H1 (cell line): ENCODE measurements around the gene ONECUT3. TPM values are rescaled to one million over a fixed set of nuclear protein-coding genes. Genes with fewer than 3 reads are reported as not detected.

ENCODE experiments used
- CTCF ChIA-PET: fragments of 300-600 bp; sonication (Branson Sonifier 250); formaldehyde crosslinking; loops from one replicate; lab custom pipeline; 2021; ENCODE audit not compliant: partially characterized antibody; lab: Charles Lee
- POLR2A ChIA-PET: fragments of 300-600 bp; sonication (Branson Sonifier 250); formaldehyde crosslinking; loops from one replicate; lab custom pipeline; 2021; ENCODE audit warnings: inconsistent platforms; ENCODE audit not compliant: partially characterized antibody; lab: Charles Lee
- DNase-seq, 2 experiments: peaks; one replicate each; pipeline versions ENCODE4 v3.0.0 to v3.0.0-alpha.2; 2010 to 2022; ENCODE audit warnings: low spot score in 2 of 2, low read depth in 1 of 2, mixed read lengths in 1 of 2
- FAIRE-seq: peaks from 2 replicates; lab custom pipeline; 2011; peaks lifted over from hg19 to GRCh38; lab: Jason Lieb, UNC
- H2AFZ ChIP-seq: 2 replicates; pipeline ENCODE4 v1.8.1; 2012; ENCODE audit warnings: low read length, inconsistent platforms
- H2AK5ac ChIP-seq: 2 replicates; pipeline ENCODE4 v1.6.1; 2013; ENCODE audit warnings: low read depth, low read length
- H2BK120ac ChIP-seq: replicated peaks from 2 replicates; pipeline ENCODE3; 2013; ENCODE audit warnings: low read depth, low read length, inconsistent platforms
- H2BK12ac ChIP-seq: 2 replicates; pipeline ENCODE4 v1.6.1; 2013; ENCODE audit warnings: low read depth, low read length
- H2BK15ac ChIP-seq: 2 replicates; pipeline ENCODE4 v1.6.1; 2013; ENCODE audit warnings: low read length
- H2BK20ac ChIP-seq: 2 replicates; pipeline ENCODE4 v1.6.1; 2013; ENCODE audit warnings: low read length
- H2BK5ac ChIP-seq: 2 replicates; pipeline ENCODE4 v1.6.1; 2013; ENCODE audit warnings: low read depth, low read length
- H3K14ac ChIP-seq: 2 replicates; pipeline ENCODE4 v1.6.1; 2013; ENCODE audit warnings: inconsistent platforms; ENCODE audit not compliant: insufficient read length
- H3K18ac ChIP-seq: 2 replicates; pipeline ENCODE4 v1.6.1; 2013; ENCODE audit warnings: low read length; ENCODE audit errors: extremely low read depth
- H3K23ac ChIP-seq: 2 replicates; pipeline ENCODE4 v1.6.1; 2013; ENCODE audit warnings: inconsistent platforms; ENCODE audit not compliant: insufficient read length
- H3K23me2 ChIP-seq: 2 replicates; pipeline ENCODE4 v1.6.1; 2013; ENCODE audit warnings: low read depth, low read length
- H3K27ac ChIP-seq: 2 replicates; pipeline ENCODE4 v1.6.1; 2011; ENCODE audit warnings: low read depth, low read length, inconsistent platforms
- H3K27me3 ChIP-seq, 4 experiments: replicated peaks in 1 of 4; 1 replicate in 1 of 4; 2 replicates in 3 of 4; pipeline versions ENCODE4 v1.6.1 to v1.8.1; 2011 to 2013; ENCODE audit warnings: low read length in 3 of 4, mild to moderate bottlenecking in 3 of 4, inconsistent platforms in 2 of 4, mixed read lengths in 2 of 4, moderate library complexity in 1 of 4; ENCODE audit not compliant: control insufficient read depth in 3 of 4, insufficient read depth in 3 of 4; ENCODE audit errors: extremely low read depth in 1 of 4
- H3K36me3 ChIP-seq, 4 experiments: 2 replicates each; pipeline versions ENCODE4 v1.6.1 to v1.8.1; 2011 to 2013; ENCODE audit warnings: mild to moderate bottlenecking in 4 of 4, low read length in 3 of 4, moderate library complexity in 2 of 4, control low read depth in 1 of 4, inconsistent platforms in 1 of 4; ENCODE audit not compliant: insufficient read depth in 4 of 4, control insufficient read depth in 2 of 4
- H3K4ac ChIP-seq: replicated peaks from 2 replicates; pipeline ENCODE3; 2013; ENCODE audit warnings: low read length, low read depth, mixed read lengths, inconsistent platforms; ENCODE audit not compliant: insufficient read length
- H3K4me1 ChIP-seq, 4 experiments: replicated peaks in 1 of 4; 1 replicate in 1 of 4; 2 replicates in 3 of 4; pipeline versions ENCODE4 v1.6.1 to v1.8.1; 2011 to 2013; ENCODE audit warnings: low read length in 3 of 4, inconsistent platforms in 2 of 4, mixed read lengths in 1 of 4; ENCODE audit not compliant: insufficient read depth in 4 of 4, control insufficient read depth in 3 of 4
- H3K4me2 ChIP-seq, 2 experiments: 2 replicates each; pipeline versions ENCODE4 v1.6.1 to v1.8.1; 2011 to 2013; ENCODE audit warnings: low read depth in 2 of 2, low read length in 2 of 2, control low read depth in 1 of 2, inconsistent platforms in 1 of 2, mild to moderate bottlenecking in 1 of 2; ENCODE audit not compliant: insufficient read depth in 1 of 2
- H3K4me3 ChIP-seq, 4 experiments: fragments of 200-600, 300-600 bp in 1 of 4; sonication (generic), shearing (Covaris generic), sonication (Bioruptor Twin) in 1 of 4; 2 replicates each; pipeline versions ENCODE4 v1.5.1 to v1.8.1; 2011 to 2016; ENCODE audit warnings: low read length in 4 of 4, low read depth in 3 of 4, control low read depth in 2 of 4, inconsistent platforms in 2 of 4, mild to moderate bottlenecking in 2 of 4, mixed read lengths in 1 of 4, moderate library complexity in 1 of 4; ENCODE audit not compliant: insufficient read depth in 2 of 4; ENCODE audit errors: extremely low read depth in 1 of 4
- H3K56ac ChIP-seq: replicated peaks from 2 replicates; pipeline ENCODE3; 2013; ENCODE audit warnings: low read depth, mild to moderate bottlenecking, mixed read lengths, low read length, inconsistent platforms; ENCODE audit not compliant: insufficient read length
- H3K79me1 ChIP-seq: 2 replicates; pipeline ENCODE4 v1.6.1; 2013; ENCODE audit warnings: low read depth, low read length, control low read depth
- H3K79me2 ChIP-seq, 2 experiments: 2 replicates each; pipeline versions ENCODE4 v1.6.1 to v1.8.1; 2012 to 2013; ENCODE audit warnings: low read length in 2 of 2, mild to moderate bottlenecking in 2 of 2, inconsistent platforms in 1 of 2; ENCODE audit not compliant: insufficient read depth in 2 of 2, control insufficient read depth in 1 of 2
- H3K9ac ChIP-seq, 4 experiments: replicated peaks in 1 of 4; 1 replicate in 1 of 4; 2 replicates in 3 of 4; pipeline versions ENCODE4 v1.6.1 to v1.8.1; 2011 to 2013; ENCODE audit warnings: low read depth in 3 of 4, low read length in 3 of 4, control low read depth in 2 of 4, mild to moderate bottlenecking in 2 of 4, moderate library complexity in 2 of 4, inconsistent platforms in 1 of 4; ENCODE audit errors: extremely low read depth in 1 of 4
- H3K9me3 ChIP-seq, 2 experiments: 2 replicates each; pipeline versions ENCODE4 v1.6.1 to v1.8.1; 2012 to 2013; ENCODE audit warnings: mild to moderate bottlenecking in 2 of 2, moderate library complexity in 2 of 2, control low read depth in 1 of 2, inconsistent platforms in 1 of 2, low read depth in 1 of 2, low read length in 1 of 2, mixed read lengths in 1 of 2; ENCODE audit not compliant: insufficient read depth in 2 of 2
- H4K20me1 ChIP-seq, 2 experiments: replicated peaks in 1 of 2; 2 replicates each; pipeline versions ENCODE3 to v1.8.1; 2011 to 2013; ENCODE audit warnings: inconsistent platforms in 2 of 2, low read length in 2 of 2, mild to moderate bottlenecking in 1 of 2; ENCODE audit not compliant: insufficient read depth in 2 of 2, control insufficient read depth in 1 of 2
- H4K5ac ChIP-seq: 2 replicates; pipeline ENCODE4 v1.6.1; 2013; ENCODE audit warnings: low read length, low read depth, mixed read lengths, inconsistent platforms; ENCODE audit not compliant: insufficient read length
- H4K8ac ChIP-seq: 2 replicates; pipeline ENCODE4 v1.8.0; 2013; ENCODE audit warnings: mild to moderate bottlenecking, moderate library complexity, low read length, inconsistent platforms; ENCODE audit not compliant: insufficient read depth; ENCODE audit errors: extremely low read depth
- H4K91ac ChIP-seq: replicated peaks from 2 replicates; pipeline ENCODE3; 2013; ENCODE audit warnings: low read length, mixed read lengths, inconsistent platforms; ENCODE audit not compliant: insufficient read length
- BACH1 ChIP-seq: IDR thresholded peaks from 2 replicates; pipeline ENCODE4 v1.6.1; 2012; ENCODE audit warnings: low read length, improper control_type of control experiment
- CHD2 ChIP-seq: IDR thresholded peaks from 2 replicates; pipeline ENCODE4 v1.6.1; 2012; ENCODE audit warnings: low read length, improper control_type of control experiment
- GABPA ChIP-seq: IDR thresholded peaks from 2 replicates; pipeline ENCODE4 v1.6.1; 2011; ENCODE audit warnings: mild to moderate bottlenecking, low read length, moderate library complexity, borderline replicate concordance; ENCODE audit not compliant: insufficient read depth
- KDM1A ChIP-seq: fragments of 200-600, 300-600 bp; sonication (generic); IDR thresholded peaks from 2 replicates; pipeline ENCODE4 v1.7.1; 2016; ENCODE audit warnings: mild to moderate bottlenecking, low read length, borderline replicate concordance
- KDM5A ChIP-seq: fragments of 200-600 bp; IDR thresholded peaks from 2 replicates; pipeline ENCODE4 v1.7.1; 2012; ENCODE audit warnings: mild to moderate bottlenecking, low read length, inconsistent platforms, mixed read lengths
- WGBS, 2 experiments: shearing (Covaris generic) in 1 of 2; methylation state at CpG; one replicate each; pipeline versions ENCODE4 v1.1.6 to v1.1.7; 2013 to 2015; ENCODE audit warnings: low lambda C conversion rate in 2 of 2, mixed read lengths in 2 of 2, inconsistent platforms in 1 of 2, low coverage in 1 of 2, missing lambda C conversion rate in 1 of 2; ENCODE audit not compliant: insufficient replicate concordance in 2 of 2, insufficient coverage in 1 of 2, insufficient read length in 1 of 2; ENCODE audit errors: extremely low coverage in 1 of 2, missing lambda C conversion rate in 1 of 2; 5-methylcytosine and 5-hydroxymethylcytosine counted together
- polyA plus RNA-seq, 7 experiments: library from polyadenylated mRNA; depleted of rRNA in 3 of 7; stranded (reverse) in 5 of 7; unstranded in 2 of 7; fragments of >200 nt in 5 of 7; fragments of 200-250 nt in 2 of 7; gene quantifications; 1 replicate in 5 of 7; 2 replicates in 1 of 7; 4 replicates in 1 of 7; pipeline versions ENCODE4 v1.2.1 to v1.2.3, GENCODE V29; 2011 to 2013; ENCODE audit warnings: missing spikeins in 2 of 7, mixed read lengths in 2 of 7
- total RNA-seq: library from RNA; stranded (reverse); fragmentation: NEBNext Ultra II Directional; extraction: Animal tissue kit (Norgen Biotek cat#: 25700); gene quantifications from 2 replicates; pipeline ENCODE4 v1.2.1, GENCODE V29; 2021
- TF ChIP-seq, protein P1 (sequence below): IDR thresholded peaks from 2 replicates; pipeline ENCODE4 v1.6.1; 2011; ENCODE audit warnings: low read length, improper control_type of control experiment

The ONECUT3 gene
- total and polyA plus RNA-seq, 2 of the 8 experiments (the other 6 are each of a cell fraction or from before 2014, with no cell fraction given): not detected

DNA sequence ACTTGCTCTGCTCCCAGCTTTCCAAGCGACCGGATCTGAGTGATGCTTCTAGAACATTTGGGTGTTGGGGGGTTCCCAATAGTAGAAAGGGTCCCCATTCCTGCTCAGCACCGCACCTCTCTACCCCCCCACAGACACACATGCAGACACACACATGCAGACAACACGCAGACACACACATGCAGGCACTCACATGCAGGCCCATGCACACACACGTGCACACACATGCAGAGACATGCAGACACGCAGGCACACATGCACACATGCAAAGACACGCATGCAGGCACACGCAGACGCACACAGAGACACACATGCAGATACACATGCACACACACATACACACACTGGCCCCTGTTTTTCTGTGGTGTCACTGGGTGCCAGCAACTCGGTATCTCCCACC lies 23.8 kb downstream of the ONECUT3 start:
- peaks cover 4% of the 10 kb centered on the region; the same call in 1 of the 2 replicates for H3K23me2 ChIP-seq
- no peak overlapping the region for H4K8ac ChIP-seq
- H3K79me2 ChIP-seq: no peaks in the 10 kb centered on the region
- ChIA-PET CTCF (interaction anchor here (0.7 to 4.9 kb wide), 9 partner anchors 9 to 103 kb away, joined by 3 to 45 read pairs (median 4); no protein-coding TSS in a partner anchor), POLR2A (interaction anchor here (1.5 to 2.0 kb wide), 2 partner anchors 9 to 31 kb away, joined by 3 to 4 read pairs; no protein-coding TSS in a partner anchor)
- H3K9me3 ChIP-seq: peaks cover 3 to 16% of the 10 kb centered on the region in 2 experiments; a peak in 3 of 4 replicates
- no peak overlapping the region for H2AFZ ChIP-seq
- 0 out of 2 replicates have a peak overlapping the region, but pooled peaks have one; percentile 2 for H2BK20ac ChIP-seq
- H3K14ac ChIP-seq: no peak overlapping the region
- DNase-seq (no peak), FAIRE-seq (no peak)
- peak overlapping the region; percentile 49 for H3K4ac ChIP-seq
- no peak overlapping the region for H3K9ac ChIP-seq
- H2BK15ac ChIP-seq: peak overlapping the region; percentile 48; the same call in 1 of the 2 replicates
- peaks cover 0 to 3% (median 0%) of the 10 kb centered on the region in 4 experiments; a peak in 1 of 8 replicates for H3K36me3 ChIP-seq
- no peak overlapping the region for H4K5ac ChIP-seq
- H2AK5ac ChIP-seq: no peak overlapping the region
- no peak overlapping the region for H3K18ac ChIP-seq
- H3K23ac ChIP-seq: no peak overlapping the region
- WGBS, 2 experiments: 54% methylated on average over 10 of the region's 10 CpGs; no CpG with 5 or more reads in 1 of the 2 experiments
- H2BK5ac ChIP-seq: no peak overlapping the region
- no peak overlapping the region for H3K56ac ChIP-seq
- H4K20me1 ChIP-seq: peaks cover 0 to 2% of the 10 kb centered on the region in 2 experiments
- H2BK12ac ChIP-seq: peak overlapping the region; percentile 45; the same call in 1 of the 2 replicates
- H2BK120ac ChIP-seq: no peak overlapping the region
- peaks cover 25 to 74% (median 72%) of the 10 kb centered on the region in 4 experiments for H3K27me3 ChIP-seq
- peaks cover 0 to 5% (median 2%) of the 10 kb centered on the region in 4 experiments; a peak in 3 of 7 replicates for H3K4me1 ChIP-seq
- H3K27ac ChIP-seq: no peak overlapping the region
- no peak overlapping the region for H3K4me3 ChIP-seq
- H3K4me2 ChIP-seq: peak overlapping the region; percentile 1 to 69; a peak in 1 of 4 replicates
- H3K79me1 ChIP-seq: no peaks in the 10 kb centered on the region
- peak overlapping the region; percentile 70 for H4K91ac ChIP-seq
- TF ChIP-seq CHD2 (no peak), GABPA (no peak), KDM5A (no peak), KDM1A (no peak), BACH1 (no peak)
- TF ChIP-seq, protein P1, sequence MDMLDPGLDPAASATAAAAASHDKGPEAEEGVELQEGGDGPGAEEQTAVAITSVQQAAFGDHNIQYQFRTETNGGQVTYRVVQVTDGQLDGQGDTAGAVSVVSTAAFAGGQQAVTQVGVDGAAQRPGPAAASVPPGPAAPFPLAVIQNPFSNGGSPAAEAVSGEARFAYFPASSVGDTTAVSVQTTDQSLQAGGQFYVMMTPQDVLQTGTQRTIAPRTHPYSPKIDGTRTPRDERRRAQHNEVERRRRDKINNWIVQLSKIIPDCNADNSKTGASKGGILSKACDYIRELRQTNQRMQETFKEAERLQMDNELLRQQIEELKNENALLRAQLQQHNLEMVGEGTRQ: no peak
